Ammon's horn (tissue), 1 donor: Measurements from ENCODE around the gene AKAP1.
"Not testable (repeated sequence)": the region's sequence is repeated elsewhere in the genome, so short reads cannot be mapped to it uniquely, and the experiment has no call there.

ENCODE experiments used
- DNase-seq: peaks from one replicate; pipeline ENCODE4 v3.0.0-alpha.2; 2016; ENCODE audit warnings: low spot score

AKAP1 gene

GRCh38 chr17:57077000-57077399 is 8.0 kb upstream of the AKAP1 start:
- no peak for DNase-seq

DNA sequence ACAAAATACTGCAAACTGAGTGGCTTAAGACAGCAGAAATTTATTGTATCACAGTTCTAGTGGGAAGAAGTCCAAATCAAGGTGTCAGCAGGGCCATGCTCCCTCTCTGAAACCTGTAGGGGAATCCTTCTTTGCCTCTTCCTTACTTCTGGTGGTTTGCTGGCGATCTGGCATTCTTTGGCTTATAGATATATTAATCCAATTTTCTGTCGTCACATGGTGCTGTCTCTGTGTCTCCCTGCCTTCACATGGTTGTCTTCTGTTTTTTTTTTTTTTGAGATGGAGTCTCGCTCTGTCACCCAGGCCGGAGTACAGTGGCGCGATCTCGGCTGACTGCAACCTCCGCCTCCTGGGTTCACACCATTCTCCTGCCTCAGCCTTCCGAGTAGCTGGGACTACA is 6.8 kb upstream of the AKAP1 start:
- DNase-seq = no peak

- no peak for DNase-seq
These were observed 4.3 kb upstream of the AKAP1 start for GRCh38 chr17:57080718-57081117.

DNA sequence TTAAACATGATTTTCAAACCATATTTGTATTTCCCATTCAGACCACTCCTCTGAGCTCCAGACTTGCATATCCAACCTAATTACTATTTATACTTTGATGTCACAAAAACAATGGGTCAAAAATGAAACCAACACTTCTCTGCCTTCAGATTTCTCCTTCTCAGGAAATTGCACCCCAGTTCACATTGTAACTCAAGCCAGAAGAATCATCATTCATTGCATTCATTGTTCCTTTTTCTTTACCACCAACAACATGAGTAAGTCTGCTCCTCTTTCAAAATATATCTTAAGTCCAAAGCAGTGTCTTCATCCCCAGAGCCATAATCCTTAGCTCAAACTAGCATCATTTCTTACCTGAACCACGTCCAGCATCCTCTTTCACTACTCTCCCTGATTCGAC is 2.6 kb upstream of the AKAP1 start:
- DNase-seq = no peak

DNA sequence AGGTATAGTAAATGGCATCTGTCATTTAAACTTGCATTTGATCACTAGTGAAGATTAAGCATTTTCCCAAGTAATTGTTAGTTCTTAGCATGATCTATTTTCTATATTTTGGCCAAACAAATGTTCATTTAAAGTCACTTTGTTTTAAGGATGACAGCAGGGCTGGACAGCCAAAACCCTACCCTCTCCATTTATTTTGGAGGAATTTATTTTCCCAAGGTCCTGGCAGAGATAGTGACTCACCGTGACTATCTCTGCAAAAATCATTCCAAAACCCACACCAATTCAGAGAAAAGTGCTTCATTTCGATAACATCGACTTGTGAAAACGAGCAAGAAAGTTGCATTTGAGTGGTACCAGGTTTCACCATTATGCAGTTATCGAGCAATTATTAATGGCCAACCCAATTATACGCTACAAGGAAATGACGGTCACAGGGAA is 665 bp upstream of the AKAP1 start:
- DNase-seq = no peak

DNA sequence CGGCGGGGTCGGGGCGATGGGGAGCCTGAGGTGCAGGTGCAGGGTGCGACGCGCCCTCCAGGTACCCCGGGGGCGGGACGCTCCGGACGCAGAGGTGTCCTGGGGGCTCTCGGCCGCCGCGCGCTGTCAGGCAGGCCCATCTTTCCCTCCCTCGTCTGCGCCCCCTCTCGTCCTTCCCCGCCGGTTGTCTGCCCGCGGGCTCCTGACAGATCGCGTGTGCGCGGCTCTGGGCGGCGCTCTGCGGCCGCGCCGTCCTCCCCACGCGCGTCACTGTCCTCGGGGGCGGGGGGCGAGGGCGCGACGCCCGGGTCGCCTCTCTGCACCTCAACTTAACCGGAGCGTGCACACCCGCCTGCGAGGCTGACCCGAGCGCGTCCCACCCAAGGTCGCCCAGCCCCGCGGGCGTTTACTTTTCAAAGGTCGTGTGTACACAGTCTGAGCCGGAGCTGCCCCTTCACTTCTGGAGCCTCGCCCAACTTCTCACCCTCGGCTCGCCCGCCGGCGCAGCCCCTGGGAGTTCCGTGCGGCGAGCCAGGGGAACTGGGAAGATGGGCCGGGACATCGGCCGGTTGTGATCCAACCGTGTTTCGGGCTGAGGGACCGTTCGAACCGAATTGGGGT is 512 bp downstream of the AKAP1 start:
- DNase-seq = peak; percentile 67

DNA sequence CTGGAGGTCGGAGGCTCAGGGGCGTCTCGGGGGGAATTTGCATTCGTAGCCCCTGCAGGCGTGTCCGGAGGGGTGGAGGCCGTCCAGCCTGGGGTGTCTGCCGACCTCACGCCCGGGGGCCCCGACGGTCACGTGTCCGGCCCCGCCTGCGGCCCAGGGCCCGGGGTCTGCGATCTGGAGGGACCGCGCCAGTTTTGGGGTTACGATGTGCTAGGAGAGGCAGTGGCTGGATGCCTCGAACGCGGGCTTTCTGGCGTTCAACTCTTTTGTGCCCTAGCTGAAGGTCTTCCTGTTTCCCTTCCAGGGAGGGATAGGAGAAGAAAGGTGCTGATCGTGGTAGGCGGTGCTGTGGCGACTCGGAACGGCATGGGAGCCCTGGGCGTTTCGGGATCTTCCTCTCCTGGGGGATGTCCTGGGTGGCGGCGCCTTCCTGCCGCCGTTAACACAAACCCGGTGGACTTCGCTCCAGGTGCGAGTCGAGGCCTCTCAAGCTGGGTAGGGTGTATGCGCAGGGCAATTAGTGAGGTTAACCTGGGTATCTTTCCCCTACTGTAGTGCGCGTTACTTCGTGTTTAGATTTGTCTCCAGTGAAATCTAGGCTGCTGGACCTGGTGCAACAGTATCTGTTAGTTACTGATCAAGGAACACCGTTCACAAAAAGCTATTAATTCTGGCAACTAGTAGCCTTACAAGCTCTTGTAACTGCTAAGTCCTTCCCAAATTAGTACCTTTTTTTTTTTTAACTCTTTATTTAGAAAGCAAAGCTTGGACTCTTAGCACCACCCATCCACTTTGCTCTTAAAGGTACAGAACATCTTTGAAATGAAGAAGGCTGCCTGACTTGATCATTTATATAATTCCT is 1.3 kb downstream of the AKAP1 start:
- DNase-seq = peak; percentile 47

DNA sequence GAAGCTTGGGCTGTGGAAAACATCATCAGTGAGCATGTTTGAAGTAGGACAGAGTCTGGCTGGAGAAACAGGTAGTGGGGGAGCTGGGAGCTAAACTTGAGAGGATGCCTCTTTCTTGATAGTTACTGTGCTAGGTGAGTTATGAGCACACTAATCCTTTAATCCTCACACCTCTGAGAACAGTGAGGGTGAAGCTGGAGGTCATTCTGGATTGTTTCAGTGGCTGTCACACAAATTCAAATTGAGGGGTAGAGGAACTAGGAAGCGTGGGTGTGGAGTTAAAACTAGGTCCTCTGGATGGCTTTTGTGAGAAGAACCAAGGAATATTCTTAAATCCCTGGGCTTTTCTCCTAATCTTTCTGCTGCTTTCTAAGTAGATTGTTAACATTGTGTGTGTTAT is 3.3 kb downstream of the AKAP1 start:
- no peak for DNase-seq

DNA sequence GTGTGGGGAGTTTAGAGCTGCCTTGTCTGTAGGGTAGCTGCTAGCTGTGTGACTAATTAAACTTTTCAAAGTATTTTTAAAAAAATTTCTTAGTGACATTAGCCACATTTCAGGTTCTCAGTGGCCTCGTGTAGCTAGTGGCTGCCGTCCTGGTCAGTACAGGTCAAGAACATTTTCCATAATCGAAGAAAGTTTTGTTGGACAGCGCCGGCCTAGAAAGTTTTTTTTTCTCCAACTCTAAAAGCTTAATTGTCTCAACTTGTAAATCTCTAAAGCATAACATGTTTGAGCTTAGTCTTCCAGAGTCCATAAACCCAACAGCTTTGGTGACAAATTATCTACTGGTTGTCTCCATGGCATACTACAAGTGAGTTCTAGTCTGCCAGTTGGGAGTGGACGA is 4.3 kb downstream of the AKAP1 start:
- no peak for DNase-seq

DNA sequence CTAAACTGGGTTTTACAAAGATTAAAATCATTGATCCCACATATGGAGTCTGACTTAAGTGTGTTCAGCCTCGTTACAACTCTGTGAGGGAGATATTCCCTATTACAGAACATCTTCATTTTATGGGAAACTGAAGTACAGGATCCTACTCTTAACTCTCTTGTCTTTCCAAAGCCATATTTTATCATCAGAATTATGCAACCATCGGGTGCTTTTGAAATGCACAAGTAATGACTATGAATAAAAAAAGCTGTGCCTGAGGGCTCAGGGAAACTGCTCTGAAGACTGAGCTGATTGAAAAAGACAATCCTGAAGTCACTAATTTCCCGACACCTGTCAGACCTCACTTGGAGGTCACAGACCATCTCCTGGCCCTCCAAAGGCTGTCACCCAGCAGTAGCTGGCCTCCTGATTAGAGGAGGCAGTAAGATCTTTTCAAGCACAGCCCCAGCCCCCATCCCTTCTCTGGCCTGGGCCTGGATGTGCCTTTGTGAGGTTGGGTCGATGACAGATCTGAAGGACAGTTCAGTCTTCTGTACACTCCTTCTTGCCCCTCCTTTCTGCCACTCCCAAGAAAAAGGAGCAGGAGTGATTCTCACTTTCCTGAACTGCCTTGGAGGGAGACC is 5.6 kb downstream of the AKAP1 start:
- no peak for DNase-seq

DNA sequence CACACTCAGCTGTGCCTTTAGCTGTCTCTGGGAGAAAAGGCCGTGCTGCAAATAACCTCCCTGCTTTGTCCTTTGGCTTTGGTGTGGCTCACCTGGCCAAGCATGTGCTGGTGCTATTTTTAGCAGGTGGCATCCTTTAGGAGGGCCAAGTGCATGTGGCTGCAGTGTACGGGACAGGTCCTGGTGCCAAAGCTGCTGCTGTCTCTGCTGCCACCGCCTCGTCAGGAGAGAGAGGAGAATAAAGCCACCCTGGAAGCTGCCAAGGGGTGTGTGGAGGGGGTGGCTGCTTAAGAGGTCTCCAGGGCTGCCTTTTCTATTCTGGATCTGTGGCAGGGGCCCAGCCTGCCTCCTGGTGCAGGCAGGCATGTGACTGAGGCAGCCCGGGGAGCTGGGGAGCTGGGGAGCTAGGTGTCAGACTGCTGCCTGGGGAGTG is 6.2 kb downstream of the AKAP1 start:
- peak; percentile 71 for DNase-seq

DNA sequence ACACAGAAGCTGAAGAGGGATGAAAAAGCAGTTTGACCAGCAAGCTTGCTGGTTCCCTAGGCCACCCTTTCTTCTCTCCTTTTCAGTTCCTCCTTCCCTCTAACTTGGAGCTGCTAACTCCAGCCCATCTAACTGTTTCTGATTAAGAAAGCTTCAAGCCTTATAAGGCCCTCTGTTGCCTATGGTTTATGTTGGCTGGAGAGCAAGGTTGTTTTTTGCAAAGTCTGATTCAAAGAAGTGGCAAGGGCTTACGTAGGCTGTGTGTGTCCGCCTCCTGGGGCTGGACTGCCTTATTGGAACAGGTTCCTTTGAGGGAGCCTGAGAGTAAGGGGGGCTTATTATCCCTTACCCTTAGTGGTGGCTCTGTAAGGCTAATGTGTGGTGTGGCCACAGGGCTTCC is 7.1 kb downstream of the AKAP1 start:
- DNase-seq = no peak

GRCh38 chr17:57092779-57093178 is 7.7 kb downstream of the AKAP1 start:
- DNase-seq = peak; percentile 63

DNA sequence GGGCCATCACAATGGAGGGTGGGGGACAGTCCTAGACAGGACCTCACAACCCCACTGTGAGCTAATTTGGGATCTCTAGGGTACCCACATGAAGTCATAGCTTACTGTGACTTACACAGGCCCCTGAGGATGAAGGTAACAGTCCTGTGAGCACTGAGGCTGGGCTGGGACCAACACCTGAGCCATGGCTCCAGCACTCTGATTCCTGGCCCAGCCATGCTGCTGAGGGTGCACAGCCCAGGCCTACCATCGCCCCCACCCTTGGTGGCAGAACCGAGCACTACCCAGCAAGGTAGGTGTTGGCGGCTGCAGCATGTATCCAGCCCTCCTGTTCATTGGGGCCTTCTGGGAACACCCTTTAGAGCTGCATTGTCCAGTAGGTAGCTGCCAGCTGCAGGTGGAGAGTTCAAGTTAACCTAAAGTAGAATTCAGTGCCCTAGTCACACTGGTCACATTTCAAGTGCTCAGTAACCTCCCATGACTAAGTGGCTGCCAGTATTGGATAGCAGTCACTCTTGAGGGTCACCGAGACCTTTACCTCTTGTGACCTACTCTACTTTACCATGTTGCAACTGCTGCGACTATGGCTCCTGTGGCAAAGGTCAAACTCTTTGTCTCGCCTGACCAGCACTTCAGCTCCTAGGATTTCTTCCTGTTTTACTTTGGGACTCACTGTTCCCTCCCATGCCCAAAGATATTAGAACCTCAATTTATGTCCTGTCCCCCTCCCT is 11.6 kb downstream of the AKAP1 start:
- no peak for DNase-seq

DNA sequence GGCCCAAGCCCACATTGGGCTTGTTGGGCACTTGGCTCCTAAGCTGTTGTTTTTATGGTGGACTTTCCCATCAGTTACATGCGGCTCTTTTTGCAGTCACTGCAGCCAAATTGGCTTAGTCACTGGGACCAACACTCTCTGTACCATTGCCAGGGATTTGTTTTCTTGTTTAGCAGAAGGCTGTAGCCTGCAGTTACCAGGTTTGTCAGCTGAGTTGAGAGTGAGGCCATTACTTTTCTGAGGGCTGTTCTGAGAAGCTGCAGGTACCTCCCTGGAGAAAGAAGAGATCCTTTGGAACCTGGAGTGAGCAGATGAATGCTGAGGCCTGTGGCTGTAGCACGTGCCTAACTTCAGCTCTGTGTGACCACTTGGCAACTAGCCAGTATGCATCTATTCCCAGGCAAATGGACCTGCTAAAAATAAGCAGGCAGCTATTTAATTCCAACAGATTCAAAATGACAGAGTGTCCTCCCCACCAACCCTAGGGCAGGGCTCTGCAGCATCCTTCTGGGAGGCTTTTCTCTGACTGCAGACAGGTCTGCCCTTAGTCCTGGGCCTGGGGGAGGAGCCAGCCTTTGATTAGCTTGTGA is 12.9 kb downstream of the AKAP1 start:
- peak; percentile 47 for DNase-seq

GRCh38 chr17:57099165-57099564 is 14.1 kb downstream of the AKAP1 start:
- no peak for DNase-seq

GRCh38 chr17:57102122-57102521 is 17.1 kb downstream of the AKAP1 start:
- DNase-seq = no peak

DNA sequence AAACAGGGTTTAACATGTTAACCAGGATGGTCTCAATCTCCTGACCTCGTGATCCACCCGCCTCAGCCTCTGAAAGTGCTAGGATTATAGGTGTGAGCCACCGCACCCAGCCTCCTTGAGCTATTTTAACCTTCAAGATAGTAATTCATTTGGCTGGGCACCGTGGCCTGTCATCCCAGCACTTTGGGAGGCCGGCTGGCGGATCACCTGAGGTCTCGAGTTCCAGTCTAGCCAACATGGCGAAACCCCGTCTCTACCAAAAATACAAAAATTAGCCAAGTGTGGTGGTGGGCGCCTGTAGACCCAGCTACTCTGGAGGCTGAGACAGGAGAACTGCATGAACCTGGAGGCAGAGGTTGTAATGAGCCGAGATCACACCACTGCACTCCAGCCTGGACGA is 17.6 kb downstream of the AKAP1 start:
- DNase-seq = not testable (repeated sequence)

DNA sequence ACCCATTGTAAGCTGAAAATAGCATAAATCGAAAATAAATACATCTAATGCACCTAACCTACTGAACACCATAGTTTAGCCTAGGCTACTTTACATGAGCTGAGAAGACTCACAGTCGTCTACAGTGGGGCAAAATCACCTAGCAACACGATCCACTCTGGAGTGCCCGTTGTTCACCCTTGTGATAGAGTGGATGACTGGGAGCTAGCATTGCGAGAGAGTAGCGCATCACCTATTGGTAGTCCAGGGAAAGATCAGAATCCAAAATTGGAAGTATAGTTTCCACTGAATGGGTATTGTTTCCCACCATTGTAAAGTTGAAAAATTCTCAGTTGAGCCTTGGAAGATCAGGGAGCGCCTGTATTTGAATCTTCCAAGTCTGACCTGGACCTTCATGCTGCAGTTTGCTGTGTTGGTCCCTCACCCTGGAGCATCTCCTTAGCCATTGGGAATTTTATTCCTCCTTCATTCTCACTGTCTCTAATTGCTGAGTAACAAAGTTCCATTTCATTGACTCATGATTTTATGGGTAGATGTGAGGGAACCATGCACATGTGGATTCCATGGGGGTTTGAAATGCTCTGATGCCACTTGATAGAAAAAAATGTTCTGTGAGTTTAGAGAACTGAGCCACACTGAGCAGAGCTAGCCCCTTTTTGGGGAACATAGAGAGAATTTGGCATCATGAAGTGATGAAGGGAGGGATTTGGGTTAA is 19.6 kb downstream of the AKAP1 start:
- no peak for DNase-seq

DNA sequence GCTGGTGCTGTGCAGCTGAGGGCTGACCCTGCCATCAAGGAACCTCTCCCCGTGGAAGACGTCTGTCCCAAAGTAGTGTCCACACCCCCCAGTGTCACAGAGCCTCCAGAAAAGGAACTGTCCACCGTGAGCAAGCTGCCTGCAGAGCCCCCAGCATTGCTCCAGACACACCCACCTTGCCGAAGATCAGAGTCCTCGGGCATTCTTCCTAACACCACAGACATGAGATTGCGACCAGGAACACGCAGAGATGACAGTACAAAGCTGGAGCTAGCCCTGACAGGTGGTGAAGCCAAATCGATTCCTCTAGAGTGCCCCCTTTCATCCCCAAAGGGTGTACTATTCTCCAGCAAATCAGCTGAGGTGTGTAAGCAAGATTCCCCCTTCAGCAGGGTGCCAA is 20.5 kb downstream of the AKAP1 start:
- no peak for DNase-seq

- DNase-seq = no peak
These were observed 21.2 kb downstream of the AKAP1 start for GRCh38 chr17:57106107-57106835.
